ENCODE measurements around the gene HOXA2. TPM values are rescaled to one million over a fixed set of nuclear protein-coding genes. Genes with fewer than 3 reads are reported as not detected.

HOXA2 gene
- total and polyA plus RNA-seq, 2 of the 13 experiments (the other 11 are each of a cell fraction or from before 2014, with no cell fraction given): 0.22 to 0.29 TPM

DNA sequence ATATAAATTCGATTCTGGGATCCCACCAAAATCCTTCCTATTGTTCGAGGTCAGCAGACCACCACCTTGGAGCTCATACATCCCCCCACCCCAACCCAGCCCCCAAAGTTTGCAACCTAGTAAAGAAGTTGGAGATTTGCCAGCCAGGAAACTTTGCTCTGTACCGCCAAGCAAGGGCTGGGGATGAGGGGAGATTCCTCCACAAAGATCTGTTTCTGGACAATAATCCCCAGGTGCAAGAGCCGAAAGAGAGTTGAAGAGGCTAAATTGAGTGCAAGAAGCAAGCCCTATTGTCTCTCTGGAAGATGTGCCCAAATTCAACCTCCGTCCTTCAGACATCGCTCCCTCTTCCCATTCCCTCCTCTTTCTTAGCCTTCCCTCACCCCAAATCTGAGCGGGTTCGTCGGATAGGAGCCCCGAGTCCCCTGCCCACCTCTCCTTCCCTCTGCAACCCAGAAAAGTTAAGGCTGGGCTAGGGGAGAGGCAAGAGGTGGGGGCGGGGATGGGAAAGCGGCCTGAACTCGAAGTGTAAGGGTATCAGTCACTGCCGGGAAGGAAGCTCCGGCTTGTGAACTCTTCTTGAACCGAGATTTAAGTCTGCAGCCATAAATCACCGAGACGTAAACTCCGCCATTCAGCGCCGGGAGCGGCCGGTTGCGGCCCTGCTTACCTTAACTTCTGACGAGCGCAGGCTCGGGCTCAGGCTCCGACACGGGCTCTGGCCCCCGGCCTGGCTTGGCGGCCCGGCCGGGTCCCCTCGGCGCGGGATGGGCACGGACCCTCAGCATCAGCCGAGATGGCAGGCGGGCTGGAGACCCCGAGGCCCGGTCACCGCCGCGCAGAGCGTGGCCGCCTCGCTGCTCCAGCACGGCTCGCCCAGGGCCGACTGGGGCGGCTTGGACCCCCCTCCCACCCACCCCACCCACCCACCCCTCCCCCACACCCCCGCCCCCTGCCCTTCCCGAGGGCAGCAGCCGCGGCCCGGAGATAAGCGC is 10.8 kb upstream of the HOXA2 start:
- H3K79me2 ChIP-seq (ENCODE audit: insufficient read depth, low read length): peaks cover 20% of the 10 kb centered on the region
- H3K27ac ChIP-seq (ENCODE audit: extremely low read length, insufficient read depth, low read length): no peak overlapping the region
- peaks cover 2 to 9% of the 10 kb centered on the region in 2 experiments; a peak in 3 of 5 replicates for H3K36me3 ChIP-seq (replicated peaks in 1 of 2; ENCODE audit: control insufficient read depth in 1 of 2, insufficient read depth in 2 of 2, low read length in 2 of 2)
- intact Hi-C loops (cut with micrococcal nuclease; ENCODE audit: unreplicated experiment): no loop called here
- peaks cover 12% of the 10 kb centered on the region; the same call in 1 of the 2 replicates for H4K20me1 ChIP-seq (ENCODE audit: insufficient read depth, low read length)
- no peak for ATAC-seq
- no peak overlapping the region for H2AFZ ChIP-seq (ENCODE audit: low read length)
- CTCF ChIA-PET (ENCODE audit: low intra/inter-chr PET ratio, low total read pairs): no interaction called here
- BruUV-seq (replicated peaks): no TSS peak
- no peaks in the 10 kb centered on the region for H3K9me3 ChIP-seq (ENCODE audit: low read length)
- in situ Hi-C loops (cut with HindIII; ENCODE audit: extremely low pct_ligation_motif_present, low pct_unique_long_range_greater_than_20kb): no loop called here
- no peak for FAIRE-seq
- H3K4me2 ChIP-seq (ENCODE audit: low read depth, low read length): no peak overlapping the region
- DNase-seq (ENCODE audit: low spot score): no peak
- POLR2A ChIA-PET: no interaction called here
- peak; percentile 86 for TF ChIP-seq AGO2 (optimal IDR thresholded peaks at IDR 0.05; ENCODE audit: low read depth, low read length)
- TF ChIP-seq HNRNPK (IDR thresholded peaks at IDR 0.05; ENCODE audit: low read depth, low read length, poor library complexity, severe bottlenecking): peak; percentile 23
- no peak for TF ChIP-seq ZNF232 (CRISPR knock-in tag; IDR thresholded peaks at IDR 0.05; ENCODE audit: borderline replicate concordance)
- peak; percentile 58 for TF ChIP-seq RBFOX2 (IDR thresholded peaks at IDR 0.05; ENCODE audit: low read depth, low read length)
- no peak overlapping the region for H3K4me3 ChIP-seq (replicated peaks in 1 of 3; ENCODE audit: insufficient read depth in 1 of 3, low read depth in 2 of 3, low read length in 3 of 3)
- no peak overlapping the region for H3K9ac ChIP-seq (ENCODE audit: insufficient read depth, low read depth, low read length)
- no peaks in the 10 kb centered on the region for H3K27me3 ChIP-seq (ENCODE audit: control insufficient read depth in 1 of 2, insufficient read depth in 2 of 2, low read length in 2 of 2)
- peaks cover 17% of the 10 kb centered on the region for H3K4me1 ChIP-seq (ENCODE audit: insufficient read depth, low read length)
- WGBS (ENCODE audit: low lambda C conversion rate): 96% methylated on average over 25 of the region's 57 CpGs

DNA sequence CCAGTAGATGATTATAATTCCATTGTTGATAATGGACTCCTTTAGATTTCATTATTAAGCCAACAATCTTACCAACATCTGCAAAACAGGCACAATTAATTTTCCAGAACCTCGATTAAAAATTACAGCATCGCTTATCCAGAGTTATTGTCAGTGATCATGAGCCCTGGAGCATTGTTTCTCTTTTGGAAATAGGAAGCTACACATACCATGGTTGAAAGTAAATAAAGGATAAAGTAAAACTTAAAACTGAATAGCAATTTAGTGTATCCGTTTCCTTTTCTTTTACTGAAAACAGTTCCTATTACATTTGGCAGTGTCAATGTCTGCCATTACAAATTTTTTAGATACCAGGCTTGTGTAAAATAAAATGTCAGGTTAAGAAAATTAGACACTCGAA is 9.9 kb upstream of the HOXA2 start:
- Histone ChIP-seq H2AFZ (ENCODE audit: low read length) (no peak overlapping the region), H3K27me3 (ENCODE audit: control insufficient read depth in 1 of 2, insufficient read depth in 2 of 2, low read length in 2 of 2) (no peaks in the 10 kb centered on the region), H3K9me3 (ENCODE audit: low read length) (no peaks in the 10 kb centered on the region), H3K4me3 (replicated peaks in 1 of 3; ENCODE audit: insufficient read depth in 1 of 3, low read depth in 2 of 3, low read length in 3 of 3) (no peak overlapping the region), H4K20me1 (ENCODE audit: insufficient read depth, low read length) (peaks cover 5% of the 10 kb centered on the region; the same call in 1 of the 2 replicates), H3K4me1 (ENCODE audit: insufficient read depth, low read length) (peaks cover 12% of the 10 kb centered on the region; the same call in 1 of the 2 replicates), H3K4me2 (ENCODE audit: low read depth, low read length) (no peak overlapping the region), H3K9ac (ENCODE audit: insufficient read depth, low read depth, low read length) (no peak overlapping the region), H3K79me2 (ENCODE audit: insufficient read depth, low read length) (peaks cover 12% of the 10 kb centered on the region), H3K36me3 (replicated peaks in 1 of 2; ENCODE audit: control insufficient read depth in 1 of 2, insufficient read depth in 2 of 2, low read length in 2 of 2) (peaks cover 2 to 12% of the 10 kb centered on the region in 2 experiments; a peak in 3 of 5 replicates), H3K27ac (ENCODE audit: extremely low read length, insufficient read depth, low read length) (no peak overlapping the region)
- 93% methylated on average over 4 of the region's 4 CpGs for WGBS (ENCODE audit: low lambda C conversion rate)
- DNase-seq (ENCODE audit: low spot score): no peak
- ChIA-PET CTCF (ENCODE audit: low intra/inter-chr PET ratio, low total read pairs) (no interaction called here), POLR2A (no interaction called here)
- BruUV-seq (replicated peaks): no TSS peak
- no peak for ATAC-seq
- intact Hi-C loops (cut with micrococcal nuclease; ENCODE audit: unreplicated experiment): no loop called here
- in situ Hi-C loops (cut with HindIII; ENCODE audit: extremely low pct_ligation_motif_present, low pct_unique_long_range_greater_than_20kb): no loop called here
- FAIRE-seq: no peak
- TF ChIP-seq RFX1 (IDR thresholded peaks at IDR 0.05) (no peak), RXRB (CRISPR knock-in tag; IDR thresholded peaks at IDR 0.05; ENCODE audit: borderline replicate concordance) (no peak), ZNF564 (CRISPR knock-in tag; IDR thresholded peaks at IDR 0.05) (no peak), ZNF772 (CRISPR knock-in tag; IDR thresholded peaks at IDR 0.05) (no peak), ZNF792 (CRISPR knock-in tag; IDR thresholded peaks at IDR 0.05) (no peak), HOXA9 (CRISPR knock-in tag; IDR thresholded peaks at IDR 0.05; ENCODE audit: borderline replicate concordance) (no peak), ZMYM4 (CRISPR knock-in tag; IDR thresholded peaks at IDR 0.05) (no peak), NBN (conservative IDR thresholded peaks at IDR 0.05) (no peak)
- TF ChIP-seq, protein P1, sequence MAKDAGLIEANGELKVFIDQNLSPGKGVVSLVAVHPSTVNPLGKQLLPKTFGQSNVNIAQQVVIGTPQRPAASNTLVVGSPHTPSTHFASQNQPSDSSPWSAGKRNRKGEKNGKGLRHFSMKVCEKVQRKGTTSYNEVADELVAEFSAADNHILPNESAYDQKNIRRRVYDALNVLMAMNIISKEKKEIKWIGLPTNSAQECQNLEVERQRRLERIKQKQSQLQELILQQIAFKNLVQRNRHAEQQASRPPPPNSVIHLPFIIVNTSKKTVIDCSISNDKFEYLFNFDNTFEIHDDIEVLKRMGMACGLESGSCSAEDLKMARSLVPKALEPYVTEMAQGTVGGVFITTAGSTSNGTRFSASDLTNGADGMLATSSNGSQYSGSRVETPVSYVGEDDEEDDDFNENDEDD (CRISPR knock-in tag; IDR thresholded peaks at IDR 0.05; ENCODE audit: borderline replicate concordance): no peak
- TF ChIP-seq, protein P2, sequence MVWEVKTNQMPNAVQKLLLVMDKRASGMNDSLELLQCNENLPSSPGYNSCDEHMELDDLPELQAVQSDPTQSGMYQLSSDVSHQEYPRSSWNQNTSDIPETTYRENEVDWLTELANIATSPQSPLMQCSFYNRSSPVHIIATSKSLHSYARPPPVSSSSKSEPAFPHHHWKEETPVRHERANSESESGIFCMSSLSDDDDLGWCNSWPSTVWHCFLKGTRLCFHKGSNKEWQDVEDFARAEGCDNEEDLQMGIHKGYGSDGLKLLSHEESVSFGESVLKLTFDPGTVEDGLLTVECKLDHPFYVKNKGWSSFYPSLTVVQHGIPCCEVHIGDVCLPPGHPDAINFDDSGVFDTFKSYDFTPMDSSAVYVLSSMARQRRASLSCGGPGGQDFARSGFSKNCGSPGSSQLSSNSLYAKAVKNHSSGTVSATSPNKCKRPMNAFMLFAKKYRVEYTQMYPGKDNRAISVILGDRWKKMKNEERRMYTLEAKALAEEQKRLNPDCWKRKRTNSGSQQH (CRISPR knock-in tag; IDR thresholded peaks at IDR 0.05; ENCODE audit: low read depth): no peak
- TF ChIP-seq, protein P3, sequence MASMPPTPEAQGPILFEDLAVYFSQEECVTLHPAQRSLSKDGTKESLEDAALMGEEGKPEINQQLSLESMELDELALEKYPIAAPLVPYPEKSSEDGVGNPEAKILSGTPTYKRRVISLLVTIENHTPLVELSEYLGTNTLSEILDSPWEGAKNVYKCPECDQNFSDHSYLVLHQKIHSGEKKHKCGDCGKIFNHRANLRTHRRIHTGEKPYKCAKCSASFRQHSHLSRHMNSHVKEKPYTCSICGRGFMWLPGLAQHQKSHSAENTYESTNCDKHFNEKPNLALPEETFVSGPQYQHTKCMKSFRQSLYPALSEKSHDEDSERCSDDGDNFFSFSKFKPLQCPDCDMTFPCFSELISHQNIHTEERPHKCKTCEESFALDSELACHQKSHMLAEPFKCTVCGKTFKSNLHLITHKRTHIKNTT (CRISPR knock-in tag; IDR thresholded peaks at IDR 0.05): no peak

Measured in HepG2 (cell line).